Hepatocyte (in vitro differentiated cells): ENCODE results near the gene PRSS57. TPM values are rescaled to one million over a fixed set of nuclear protein-coding genes. Genes with fewer than 3 reads are reported as not detected.

Experiments used
- DNase-seq: peaks from one replicate; pipeline ENCODE4 v3.0.0-alpha.2; 2016; ENCODE audit warnings: low spot score
- H2AFZ ChIP-seq: fragments of 200-600 bp; sonication (generic); 2 replicates; pipeline ENCODE4 v1.6.0; 2016; ENCODE audit warnings: antibody characterized with exemption, mild to moderate bottlenecking
- H3K27ac ChIP-seq: fragments of 200-600 bp; sonication (generic); 2 replicates; pipeline ENCODE4 v1.5.1; 2016; ENCODE audit warnings: mild to moderate bottlenecking
- H3K27me3 ChIP-seq: fragments of 200-600 bp; sonication (generic); 2 replicates; pipeline ENCODE4 v1.6.1; 2016
- H3K36me3 ChIP-seq: fragments of 200-600 bp; sonication (generic); replicated peaks from 2 replicates; pipeline ENCODE4 v1.5.1; 2016; ENCODE audit warnings: low read depth; ENCODE audit not compliant: insufficient read depth
- H3K4me1 ChIP-seq: fragments of 200-600 bp; sonication (generic); 2 replicates; pipeline ENCODE4 v1.5.1; 2016; ENCODE audit warnings: mild to moderate bottlenecking, moderate library complexity; ENCODE audit not compliant: insufficient read depth
- H3K4me2 ChIP-seq: fragments of 200-600 bp; sonication (generic); 2 replicates; pipeline ENCODE4 v1.6.0; 2016
- H3K4me3 ChIP-seq: fragments of 200-600 bp; sonication (generic); 2 replicates; pipeline ENCODE4 v1.5.1; 2016; ENCODE audit warnings: mild to moderate bottlenecking
- H3K79me2 ChIP-seq: fragments of 200-600 bp; sonication (generic); 2 replicates; pipeline ENCODE4 v1.6.0; 2017; ENCODE audit warnings: mild to moderate bottlenecking
- H3K9me2 ChIP-seq: fragments of 200-600 bp; sonication (generic); replicated peaks from 2 replicates; pipeline ENCODE4 v1.6.0; 2017; ENCODE audit warnings: mild to moderate bottlenecking; ENCODE audit not compliant: insufficient read depth
- H3K9me3 ChIP-seq: fragments of 200-600 bp; sonication (generic); 2 replicates; pipeline ENCODE4 v1.5.1; 2016; ENCODE audit warnings: low read depth, mild to moderate bottlenecking
- H4K20me1 ChIP-seq: fragments of 200-600 bp; sonication (generic); 2 replicates; pipeline ENCODE4 v1.6.0; 2016; ENCODE audit warnings: mild to moderate bottlenecking; ENCODE audit not compliant: insufficient read depth, poor library complexity, severe bottlenecking
- EZH2 ChIP-seq: fragments of 200-600 bp; sonication (generic); IDR thresholded peaks from 2 replicates; pipeline ENCODE4 v1.6.1; 2016; ENCODE audit warnings: antibody characterized with exemption, mild to moderate bottlenecking, borderline replicate concordance
- EZH2phosphoT487 ChIP-seq: fragments of 200-600 bp; sonication (generic); IDR thresholded peaks from one replicate; pipeline ENCODE4 v1.6.1; 2018; ENCODE audit warnings: antibody characterized with exemption, mild to moderate bottlenecking, low read depth, moderate library complexity; ENCODE audit not compliant: unreplicated experiment, severe bottlenecking
- WGBS: methylation state at CpG from one replicate; pipeline ENCODE4 v1.1.6; 2016; ENCODE audit warnings: low lambda C conversion rate; ENCODE audit errors: missing lambda C conversion rate; 5-methylcytosine and 5-hydroxymethylcytosine counted together
- polyA plus RNA-seq: library from polyadenylated mRNA; unstranded; fragments of >200 nt; fragmentation: Nextera tagmentation; extraction: Ambion mirVana; gene quantifications from 2 replicates; pipeline ENCODE4 v1.2.1, GENCODE V29; 2016
- total RNA-seq: library from RNA; depleted of rRNA; stranded (reverse); fragments of >200 nt; gene quantifications from 2 replicates; pipeline ENCODE4 v1.2.3, GENCODE V29; 2014
- TF ChIP-seq, protein P1 (sequence below): fragments of 200-600 bp; sonication (generic); IDR thresholded peaks from 2 replicates; pipeline ENCODE4 v1.5.1; 2016; ENCODE audit warnings: antibody characterized with exemption, mild to moderate bottlenecking; ENCODE audit not compliant: poor library complexity

Gene PRSS57
- total and polyA plus RNA-seq, 2 experiments from 2014 or later, result 1.2 to 2.4 TPM

GRCh38 chr19:688214-688613 lies 7.0 kb downstream of the PRSS57 start:
- no peaks in the 10 kb centered on the region for H3K36me3 ChIP-seq
- no peaks in the 10 kb centered on the region for H3K9me2 ChIP-seq
- H3K4me3 ChIP-seq, result no peak overlapping the region
- TF ChIP-seq, protein P1, sequence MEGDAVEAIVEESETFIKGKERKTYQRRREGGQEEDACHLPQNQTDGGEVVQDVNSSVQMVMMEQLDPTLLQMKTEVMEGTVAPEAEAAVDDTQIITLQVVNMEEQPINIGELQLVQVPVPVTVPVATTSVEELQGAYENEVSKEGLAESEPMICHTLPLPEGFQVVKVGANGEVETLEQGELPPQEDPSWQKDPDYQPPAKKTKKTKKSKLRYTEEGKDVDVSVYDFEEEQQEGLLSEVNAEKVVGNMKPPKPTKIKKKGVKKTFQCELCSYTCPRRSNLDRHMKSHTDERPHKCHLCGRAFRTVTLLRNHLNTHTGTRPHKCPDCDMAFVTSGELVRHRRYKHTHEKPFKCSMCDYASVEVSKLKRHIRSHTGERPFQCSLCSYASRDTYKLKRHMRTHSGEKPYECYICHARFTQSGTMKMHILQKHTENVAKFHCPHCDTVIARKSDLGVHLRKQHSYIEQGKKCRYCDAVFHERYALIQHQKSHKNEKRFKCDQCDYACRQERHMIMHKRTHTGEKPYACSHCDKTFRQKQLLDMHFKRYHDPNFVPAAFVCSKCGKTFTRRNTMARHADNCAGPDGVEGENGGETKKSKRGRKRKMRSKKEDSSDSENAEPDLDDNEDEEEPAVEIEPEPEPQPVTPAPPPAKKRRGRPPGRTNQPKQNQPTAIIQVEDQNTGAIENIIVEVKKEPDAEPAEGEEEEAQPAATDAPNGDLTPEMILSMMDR, result no peak
- TF ChIP-seq EZH2 (no peak), EZH2phosphoT487 (no peak)
- 76% methylated on average over 15 of the region's 15 CpGs for WGBS
- H3K9me3 ChIP-seq, result no peaks in the 10 kb centered on the region
- H3K27me3 ChIP-seq, result no peaks in the 10 kb centered on the region
- no peaks in the 10 kb centered on the region for H4K20me1 ChIP-seq
- no peak overlapping the region for H3K4me2 ChIP-seq
- DNase-seq, result no peak
- H2AFZ ChIP-seq, result no peak overlapping the region
- no peak overlapping the region for H3K27ac ChIP-seq
- no peaks in the 10 kb centered on the region for H3K79me2 ChIP-seq
- H3K4me1 ChIP-seq, result no peaks in the 10 kb centered on the region

DNA sequence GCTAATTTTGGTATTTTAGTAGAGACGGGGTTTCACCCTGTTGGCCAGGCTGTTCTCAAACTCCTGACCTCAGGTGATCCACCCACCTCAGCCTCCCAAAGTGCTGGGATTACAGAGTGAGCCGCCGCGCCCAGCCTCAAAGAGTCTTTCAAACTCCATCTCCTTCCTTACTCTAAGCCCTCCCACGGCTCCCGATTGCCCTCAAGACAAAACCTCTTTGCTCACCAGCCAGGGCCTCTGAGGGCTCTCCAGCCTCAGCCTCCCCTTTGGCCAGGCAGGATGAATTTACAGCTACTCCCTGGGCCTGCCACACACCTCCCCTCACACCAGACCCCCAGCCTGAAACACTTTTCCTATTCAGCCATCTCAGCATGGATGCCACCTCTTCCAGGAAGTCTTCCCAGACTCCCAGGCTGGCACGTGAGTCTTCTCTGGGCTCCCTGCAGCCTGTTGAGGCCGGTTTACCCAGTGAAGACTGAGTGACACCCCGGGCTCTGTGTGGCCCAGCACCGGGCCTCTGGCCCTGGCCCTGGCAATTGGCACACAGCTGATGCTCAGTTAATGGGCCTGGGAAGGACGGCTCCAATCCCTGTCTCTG lies 7.6 kb downstream of the PRSS57 start:
- Histone ChIP-seq H4K20me1 (no peaks in the 10 kb centered on the region), H3K27ac (no peak overlapping the region), H3K9me3 (no peaks in the 10 kb centered on the region), H3K4me1 (no peaks in the 10 kb centered on the region), H3K79me2 (no peaks in the 10 kb centered on the region), H3K36me3 (no peaks in the 10 kb centered on the region), H3K4me3 (no peak overlapping the region), H2AFZ (no peak overlapping the region), H3K4me2 (no peak overlapping the region), H3K9me2 (no peaks in the 10 kb centered on the region), H3K27me3 (no peaks in the 10 kb centered on the region)
- TF ChIP-seq EZH2phosphoT487, result no peak
- TF ChIP-seq, protein P1, result no peak
- no peak for TF ChIP-seq EZH2
- 81% methylated on average over 11 of the region's 11 CpGs for WGBS
- no peak for DNase-seq

GRCh38 chr19:686589-687297 lies 8.5 kb downstream of the PRSS57 start:
- Histone ChIP-seq H3K9me2 (no peaks in the 10 kb centered on the region), H3K9me3 (no peaks in the 10 kb centered on the region), H3K27ac (no peak overlapping the region), H4K20me1 (no peaks in the 10 kb centered on the region), H3K79me2 (no peaks in the 10 kb centered on the region), H2AFZ (no peak overlapping the region), H3K4me1 (no peaks in the 10 kb centered on the region), H3K4me3 (no peak overlapping the region), H3K36me3 (no peaks in the 10 kb centered on the region), H3K27me3 (no peaks in the 10 kb centered on the region), H3K4me2 (no peak overlapping the region)
- TF ChIP-seq, protein P1, result no peak
- no peak for TF ChIP-seq EZH2phosphoT487
- TF ChIP-seq EZH2, result no peak
- 81% methylated on average over 17 of the region's 17 CpGs for WGBS
- no peak for DNase-seq
